Activated T-cell treated with anti-CD3 and anti-CD28 coated beads, Interleukin-2, amount 50 U/mL, for 72 hours (primary cell): ENCODE measurements around the gene INO80B. TPM values are rescaled to one million over a fixed set of nuclear protein-coding genes. Genes with fewer than 3 reads are reported as not detected.
"Not testable (repeated sequence)": the region's sequence is repeated elsewhere in the genome, so short reads cannot be mapped to it uniquely, and the experiment has no call there.

Source experiments
- ATAC-seq, 2 donors: fragments of 150-1000 bp; cut with Tn5 transposase; replicated peaks in 1 of 2; 2 replicates each; pipeline ENCODE4 v1.10.0; 2021; ENCODE audit warnings: moderate library complexity in 2 of 2, mild to moderate bottlenecking in 1 of 2
- DNase-seq, 2 donors: peaks; one replicate each; pipeline ENCODE4 v3.0.0; 2021 to 2022; ENCODE audit warnings: mixed read lengths in 1 of 2
- H3K27ac Mint-ChIP-seq: one replicate; pipeline ENCODE4 v1.8.0; 2022; ENCODE audit warnings: mild to moderate bottlenecking, moderate library complexity, mixed read lengths
- H3K27me3 Mint-ChIP-seq: one replicate; pipeline ENCODE4 v1.8.0; 2022; ENCODE audit warnings: low read depth, mixed read lengths
- H3K36me3 Mint-ChIP-seq, 2 donors: one replicate each; pipeline ENCODE4 v1.8.0; 2022; ENCODE audit warnings: mixed read lengths in 2 of 2, mild to moderate bottlenecking in 1 of 2; ENCODE audit not compliant: insufficient read depth in 2 of 2
- H3K4me1 Mint-ChIP-seq: one replicate; pipeline ENCODE4 v1.8.0; 2022; ENCODE audit warnings: low read depth, mixed read lengths
- H3K4me3 Mint-ChIP-seq, 2 donors: one replicate each; pipeline ENCODE4 v1.8.0; 2022; ENCODE audit warnings: mild to moderate bottlenecking in 2 of 2, mixed read lengths in 2 of 2, moderate library complexity in 2 of 2
- H3K9me3 Mint-ChIP-seq, 2 donors: one replicate each; pipeline ENCODE4 v1.8.0; 2022; ENCODE audit warnings: mixed read lengths in 2 of 2
- total RNA-seq, 2 donors: library from RNA; stranded (reverse); gene quantifications; one replicate each; pipeline ENCODE4 v1.2.3, GENCODE V29; 2022

INO80B gene
- total RNA-seq, 2 donors from 2014 or later: 39.2 to 44.1 TPM

- H3K9me3 Mint-ChIP-seq: no peaks in the 10 kb centered on the region
- H3K27me3 Mint-ChIP-seq: no peaks in the 10 kb centered on the region
- H3K27ac Mint-ChIP-seq: no peak overlapping the region
- H3K4me3 Mint-ChIP-seq: no peak overlapping the region
- H3K36me3 Mint-ChIP-seq: peaks cover 0 to 2% of the 10 kb centered on the region in 2 donors
- DNase-seq (no peak), ATAC-seq (no peak)
- no peaks in the 10 kb centered on the region for H3K4me1 Mint-ChIP-seq
Measured at GRCh38 chr2:74430502-74430901, 24.4 kb upstream of the INO80B start.

- no peaks in the 10 kb centered on the region for H3K36me3 Mint-ChIP-seq
- DNase-seq (no peak), ATAC-seq (no peak)
- H3K9me3 Mint-ChIP-seq: no peaks in the 10 kb centered on the region
- peaks cover 29% of the 10 kb centered on the region for H3K27me3 Mint-ChIP-seq
- H3K4me3 Mint-ChIP-seq: no peak overlapping the region
- no peak overlapping the region for H3K27ac Mint-ChIP-seq
- peaks cover 10% of the 10 kb centered on the region for H3K4me1 Mint-ChIP-seq
Measured at GRCh38 chr2:74436111-74436805, 18.6 kb upstream of the INO80B start.

- Mint-ChIP-seq H3K36me3 (no peaks in the 10 kb centered on the region), H3K27ac (no peak overlapping the region), H3K4me1 (peaks cover 10% of the 10 kb centered on the region), H3K9me3 (no peaks in the 10 kb centered on the region), H3K4me3 (no peak overlapping the region), H3K27me3 (peaks cover 31% of the 10 kb centered on the region)
- ATAC-seq (no peak), DNase-seq (no peak)
Measured at GRCh38 chr2:74436848-74437695, 17.8 kb upstream of the INO80B start.

GRCh38 chr2:74438248-74438647 lies 16.6 kb upstream of the INO80B start:
- DNase-seq: no peak
- Mint-ChIP-seq H3K4me3 (no peak overlapping the region), H3K4me1 (peaks cover 10% of the 10 kb centered on the region), H3K27me3 (peaks cover 37% of the 10 kb centered on the region), H3K36me3 (no peaks in the 10 kb centered on the region), H3K27ac (no peak overlapping the region), H3K9me3 (no peaks in the 10 kb centered on the region)
- ATAC-seq: no peak

GRCh38 chr2:74439373-74439772 lies 15.5 kb upstream of the INO80B start:
- Mint-ChIP-seq H3K27me3 (peaks cover 38% of the 10 kb centered on the region), H3K9me3 (no peaks in the 10 kb centered on the region), H3K4me3 (peak overlapping the region in 1 of 2 donors; percentile 78), H3K4me1 (peaks cover 10% of the 10 kb centered on the region), H3K27ac (no peak overlapping the region), H3K36me3 (no peaks in the 10 kb centered on the region)
- no peak for DNase-seq
- ATAC-seq: no peak

GRCh38 chr2:74439803-74440377 lies 15.0 kb upstream of the INO80B start:
- H3K36me3 Mint-ChIP-seq: no peaks in the 10 kb centered on the region
- peaks cover 10% of the 10 kb centered on the region for H3K4me1 Mint-ChIP-seq
- peak overlapping the region; percentile 11 to 78 for H3K4me3 Mint-ChIP-seq
- H3K27ac Mint-ChIP-seq: no peak overlapping the region
- no peak for ATAC-seq
- no peaks in the 10 kb centered on the region for H3K9me3 Mint-ChIP-seq
- no peak for DNase-seq
- peaks cover 43% of the 10 kb centered on the region for H3K27me3 Mint-ChIP-seq

DNA sequence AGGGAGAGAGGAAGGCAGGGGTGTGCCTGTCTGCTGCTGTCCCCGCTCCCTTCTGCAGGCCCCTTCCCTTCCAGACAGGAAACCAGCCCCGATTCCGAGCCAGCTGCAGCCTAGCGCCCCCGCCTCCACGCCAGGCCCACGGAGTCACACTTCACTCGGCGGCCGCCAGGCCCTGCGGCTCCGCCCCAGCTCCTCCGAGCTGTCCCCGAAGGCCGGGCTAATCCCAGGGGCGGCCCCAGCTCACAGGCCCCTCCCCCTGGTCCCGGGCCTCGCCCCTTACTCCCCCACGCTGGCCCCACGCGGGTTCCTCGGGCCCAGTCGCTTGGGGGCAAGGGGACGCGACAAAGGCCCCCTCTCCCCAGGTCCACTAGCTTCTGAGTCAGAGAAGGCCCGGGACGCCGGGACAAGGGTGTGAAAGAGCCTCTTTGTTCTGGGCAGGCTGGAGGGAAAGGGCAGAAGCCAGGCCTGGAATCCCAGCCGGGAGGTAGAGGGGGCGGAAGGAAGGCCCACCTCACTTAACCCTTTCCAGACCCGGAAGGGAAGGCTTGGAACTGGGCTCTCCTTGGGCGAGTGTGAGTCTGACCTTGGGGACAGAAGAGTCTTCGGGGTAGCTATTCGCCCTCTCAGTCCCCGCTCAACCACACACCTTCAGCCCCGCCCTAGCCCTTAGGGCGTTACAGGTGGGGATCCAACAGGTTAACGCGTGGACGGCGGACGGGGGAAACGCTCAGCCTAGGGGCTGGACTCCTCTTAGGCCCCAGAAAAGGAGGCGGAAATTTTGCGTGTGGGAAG lies 14.3 kb upstream of the INO80B start:
- no peaks in the 10 kb centered on the region for H3K9me3 Mint-ChIP-seq
- ATAC-seq (peak; percentile 86 to 87), DNase-seq (peak; percentile 56 to 70)
- peaks cover 10% of the 10 kb centered on the region for H3K4me1 Mint-ChIP-seq
- H3K27me3 Mint-ChIP-seq: peaks cover 47% of the 10 kb centered on the region
- H3K27ac Mint-ChIP-seq: no peak overlapping the region
- H3K4me3 Mint-ChIP-seq: peak overlapping the region; percentile 65 to 78
- no peaks in the 10 kb centered on the region for H3K36me3 Mint-ChIP-seq

GRCh38 chr2:74441170-74441689 lies 13.7 kb upstream of the INO80B start:
- Mint-ChIP-seq H3K4me3 (peak overlapping the region; percentile 65 to 78), H3K27me3 (peaks cover 47% of the 10 kb centered on the region), H3K27ac (no peak overlapping the region), H3K36me3 (no peaks in the 10 kb centered on the region), H3K9me3 (no peaks in the 10 kb centered on the region), H3K4me1 (peaks cover 10% of the 10 kb centered on the region)
- DNase-seq (no peak), ATAC-seq (no peak)

DNA sequence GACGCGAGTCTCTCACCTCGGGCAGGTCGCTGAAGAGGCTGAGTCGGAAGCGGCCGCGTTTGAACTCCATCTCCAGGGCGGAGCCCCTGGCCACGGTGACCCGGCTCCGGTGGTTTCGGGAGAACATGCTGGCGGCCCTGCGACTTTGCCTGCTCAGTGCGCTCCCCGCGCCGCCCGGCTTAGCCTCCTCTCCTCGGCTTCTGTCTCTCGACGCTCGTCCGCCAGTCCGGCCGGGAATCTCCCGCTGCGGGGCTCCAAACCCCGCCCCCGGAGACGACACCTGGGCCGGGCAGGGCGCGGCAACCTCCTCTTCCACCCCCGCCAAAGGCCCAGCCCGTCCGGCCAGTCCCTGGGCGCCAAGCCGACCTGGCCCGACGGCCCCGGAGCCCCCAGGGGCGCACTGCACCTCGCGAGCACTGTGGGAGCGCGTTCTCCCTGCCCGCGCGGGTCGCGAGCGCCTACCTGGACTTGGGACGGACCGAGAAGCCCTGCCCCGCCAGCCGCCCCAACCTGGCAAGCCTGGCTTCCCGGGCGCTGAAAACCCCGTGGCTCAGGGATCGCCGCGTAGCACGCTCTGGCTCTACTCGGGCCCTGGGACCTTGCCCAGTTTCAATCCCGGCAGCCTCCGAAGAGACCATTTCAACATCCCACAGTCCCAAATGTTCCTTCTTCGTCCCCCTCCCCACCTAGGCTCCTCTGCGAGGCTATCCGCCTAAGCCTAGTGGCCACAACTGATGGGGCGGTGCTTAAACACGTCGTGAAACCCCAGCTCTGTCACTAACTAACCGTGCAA lies 13.0 kb upstream of the INO80B start, which contains the start of gene RTKN:
TSS of gene RTKN (minus strand) at position 248 of the 793 bp plus-strand sequence. CDS start at position 127, 121 bp downstream.
- Mint-ChIP-seq H3K36me3 (no peaks in the 10 kb centered on the region), H3K4me1 (peaks cover 10% of the 10 kb centered on the region), H3K27ac (peak within 1 kb of the TSS; percentile 40), H3K27me3 (peaks cover 47% of the 10 kb centered on the region), H3K9me3 (no peaks in the 10 kb centered on the region), H3K4me3 (peak within 1 kb of the TSS; percentile 78 to 83)
- ATAC-seq (peak; percentile 63 to 69), DNase-seq (peak; percentile 49 to 60)

DNA sequence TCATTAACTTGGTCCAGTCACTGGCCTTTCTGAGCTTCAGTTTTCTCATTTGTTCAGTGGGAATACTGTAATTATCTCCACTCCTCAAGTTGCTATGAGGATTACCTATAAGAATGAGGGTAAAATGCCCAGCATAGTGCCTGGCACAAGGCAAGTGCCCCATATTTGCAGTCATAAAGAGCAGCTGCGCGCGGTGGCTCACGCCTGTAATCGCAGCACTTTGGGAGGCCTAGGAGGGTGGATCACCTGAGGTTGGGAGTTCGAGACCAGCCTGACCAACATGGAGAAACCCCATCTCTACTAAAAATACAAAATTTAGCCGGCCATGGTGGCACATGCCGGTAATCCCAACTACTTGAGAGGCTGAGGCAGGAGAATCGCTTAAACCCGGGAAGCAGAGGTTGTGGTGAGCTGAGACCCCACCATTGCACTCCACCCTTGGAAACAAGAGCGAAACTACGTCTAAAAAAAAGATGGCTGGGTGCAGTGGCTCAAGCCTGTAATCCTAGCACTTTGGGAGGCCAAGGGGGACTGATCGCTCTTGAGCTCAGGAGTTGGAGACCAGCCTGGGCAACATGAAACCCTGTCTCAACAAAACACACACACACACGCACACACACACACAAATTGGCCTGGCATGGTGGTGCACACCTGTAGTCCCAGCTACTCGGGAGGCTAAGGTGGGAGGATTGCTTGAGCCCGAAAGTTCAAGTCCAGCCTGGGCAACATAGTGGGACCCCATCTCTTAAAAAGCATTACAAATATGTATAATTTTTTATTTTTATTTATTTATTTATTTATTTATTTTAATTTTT lies 12.2 kb upstream of the INO80B start:
- ATAC-seq, H3K9me3 Mint-ChIP-seq, H3K27ac Mint-ChIP-seq, H3K36me3 Mint-ChIP-seq, DNase-seq: not testable (repeated sequence)
- H3K4me3 Mint-ChIP-seq: peak overlapping the region; percentile 78 to 83
- H3K27me3 Mint-ChIP-seq: peaks cover 47% of the 10 kb centered on the region
- H3K4me1 Mint-ChIP-seq: peaks cover 10% of the 10 kb centered on the region

- Mint-ChIP-seq H3K4me3 (no peak overlapping the region), H3K36me3 (no peaks in the 10 kb centered on the region), H3K27ac (no peak overlapping the region), H3K27me3 (peaks cover 28% of the 10 kb centered on the region), H3K4me1 (peaks cover 5% of the 10 kb centered on the region), H3K9me3 (no peaks in the 10 kb centered on the region)
- DNase-seq: no peak
- no peak for ATAC-seq
Measured at GRCh38 chr2:74444498-74445318, 10.2 kb upstream of the INO80B start.
